BE2C (cell line): ENCODE data around the gene EMC8.
"Not testable (repeated sequence)": the region's sequence is repeated elsewhere in the genome, so short reads cannot be mapped to it uniquely, and the experiment has no call there.

Experiments
- DNase-seq: peaks from one replicate; pipeline ENCODE4 v3.0.0-alpha.2; 2020
- H3K27me3 ChIP-seq: fragments of 250-450 bp; sonication (Bioruptor Pico); 2 replicates; pipeline ENCODE4 v1.5.1; 2020; ENCODE audit warnings: mild to moderate bottlenecking
- H3K36me3 ChIP-seq: fragments of 250-450 bp; sonication (Bioruptor Pico); 2 replicates; pipeline ENCODE4 v1.5.1; 2020; ENCODE audit warnings: mild to moderate bottlenecking
- H3K4me1 ChIP-seq: fragments of 250-450 bp; sonication (Bioruptor Pico); 2 replicates; pipeline ENCODE4 v1.5.1; 2020
- H3K4me3 ChIP-seq: 2 replicates; pipeline ENCODE4 v1.5.1; 2011; ENCODE audit warnings: low read depth, low read length
- H3K9me3 ChIP-seq: fragments of 250-450 bp; sonication (Bioruptor Pico); 2 replicates; pipeline ENCODE4 v1.5.1; 2020
- TF ChIP-seq, protein P1 (sequence below): IDR thresholded peaks from 2 replicates; pipeline ENCODE4 v1.5.1; 2012; ENCODE audit warnings: mild to moderate bottlenecking, low read depth, low read length

Gene EMC8

DNA sequence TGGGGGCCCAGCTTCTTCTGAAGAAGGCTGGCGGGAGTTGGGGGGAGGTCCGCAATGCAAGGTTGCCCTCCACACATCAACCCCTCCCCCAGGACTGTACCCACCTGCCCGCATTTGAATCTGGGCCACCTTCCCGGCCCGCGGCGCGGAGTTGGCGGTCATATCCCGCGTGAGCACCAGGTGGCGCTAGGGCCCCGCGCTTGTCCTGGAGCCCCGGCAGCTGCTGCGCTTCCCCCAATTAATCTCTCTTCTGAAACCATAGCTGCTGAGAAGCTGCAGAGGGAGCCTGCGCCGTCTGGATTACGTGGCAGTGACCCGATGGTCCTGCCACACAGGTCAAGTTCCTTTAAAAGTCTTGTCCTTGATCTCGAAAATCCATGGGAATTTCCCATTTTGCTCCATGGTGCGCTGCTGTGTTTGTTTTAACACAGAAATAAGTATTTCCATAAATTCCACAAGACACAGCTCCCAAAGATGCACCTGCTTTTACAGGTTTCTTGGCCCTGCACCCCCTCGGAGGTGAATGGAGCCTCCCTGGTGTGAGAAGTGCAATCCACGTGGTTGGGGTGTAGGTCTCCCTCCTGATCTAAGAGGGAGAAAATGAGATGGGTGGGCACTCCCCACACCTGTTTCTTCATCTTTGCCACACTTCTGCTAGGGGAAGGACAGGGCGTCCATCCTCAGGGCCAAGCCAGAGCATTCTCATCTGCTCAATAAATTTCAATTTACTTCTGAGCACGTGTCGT lies 22.2 kb upstream of the EMC8 start:
- Histone ChIP-seq H3K36me3 (no peaks in the 10 kb centered on the region), H3K9me3 (no peaks in the 10 kb centered on the region), H3K4me1 (peaks cover 3% of the 10 kb centered on the region; the same call in 1 of the 2 replicates), H3K4me3 (no peak overlapping the region), H3K27me3 (peaks cover 38% of the 10 kb centered on the region)
- DNase-seq = peak; percentile 78
- TF ChIP-seq, protein P1, sequence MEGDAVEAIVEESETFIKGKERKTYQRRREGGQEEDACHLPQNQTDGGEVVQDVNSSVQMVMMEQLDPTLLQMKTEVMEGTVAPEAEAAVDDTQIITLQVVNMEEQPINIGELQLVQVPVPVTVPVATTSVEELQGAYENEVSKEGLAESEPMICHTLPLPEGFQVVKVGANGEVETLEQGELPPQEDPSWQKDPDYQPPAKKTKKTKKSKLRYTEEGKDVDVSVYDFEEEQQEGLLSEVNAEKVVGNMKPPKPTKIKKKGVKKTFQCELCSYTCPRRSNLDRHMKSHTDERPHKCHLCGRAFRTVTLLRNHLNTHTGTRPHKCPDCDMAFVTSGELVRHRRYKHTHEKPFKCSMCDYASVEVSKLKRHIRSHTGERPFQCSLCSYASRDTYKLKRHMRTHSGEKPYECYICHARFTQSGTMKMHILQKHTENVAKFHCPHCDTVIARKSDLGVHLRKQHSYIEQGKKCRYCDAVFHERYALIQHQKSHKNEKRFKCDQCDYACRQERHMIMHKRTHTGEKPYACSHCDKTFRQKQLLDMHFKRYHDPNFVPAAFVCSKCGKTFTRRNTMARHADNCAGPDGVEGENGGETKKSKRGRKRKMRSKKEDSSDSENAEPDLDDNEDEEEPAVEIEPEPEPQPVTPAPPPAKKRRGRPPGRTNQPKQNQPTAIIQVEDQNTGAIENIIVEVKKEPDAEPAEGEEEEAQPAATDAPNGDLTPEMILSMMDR = peak; percentile 88

DNA sequence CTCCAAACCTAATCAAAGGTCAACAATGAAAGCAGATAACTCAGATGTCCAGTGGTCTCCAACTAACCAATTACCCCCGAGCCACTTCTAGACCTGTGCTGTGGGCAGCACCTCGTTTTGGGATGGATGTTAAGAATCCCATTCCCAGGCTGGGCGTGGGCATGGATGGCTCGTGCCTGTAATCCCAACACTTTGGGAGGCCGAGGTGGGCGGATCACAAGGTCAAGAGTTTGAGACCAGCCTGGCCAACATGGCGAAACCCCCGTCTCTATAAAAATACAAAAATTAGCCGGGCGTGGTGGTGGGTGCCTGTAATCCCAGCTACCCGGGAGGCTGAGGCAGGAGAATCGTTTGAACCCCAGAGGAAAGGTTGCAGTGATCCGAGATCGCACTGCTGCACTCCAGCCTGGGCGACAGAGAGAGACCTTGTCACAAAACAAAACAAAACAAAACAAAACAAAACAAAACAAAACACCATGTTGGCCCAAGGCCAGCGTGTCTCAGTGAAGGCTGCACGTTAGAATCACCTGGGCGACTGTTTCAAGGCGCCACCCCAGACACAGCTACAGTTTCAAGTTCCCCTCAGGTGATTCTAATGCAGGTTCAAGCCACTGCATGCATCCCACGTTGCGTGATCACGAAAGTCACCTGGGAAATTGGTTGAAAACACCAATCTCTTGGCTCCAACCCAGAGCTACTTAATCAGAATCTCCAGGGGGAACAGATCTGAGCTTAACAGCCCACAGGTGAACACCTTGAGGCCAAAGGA lies 21.4 kb upstream of the EMC8 start:
- TF ChIP-seq, protein P1 = no peak
- no peak for DNase-seq
- Histone ChIP-seq H3K4me3 (no peak overlapping the region), H3K27me3 (peaks cover 31% of the 10 kb centered on the region), H3K4me1 (peaks cover 3% of the 10 kb centered on the region; the same call in 1 of the 2 replicates), H3K9me3 (no peaks in the 10 kb centered on the region), H3K36me3 (no peaks in the 10 kb centered on the region)

DNA sequence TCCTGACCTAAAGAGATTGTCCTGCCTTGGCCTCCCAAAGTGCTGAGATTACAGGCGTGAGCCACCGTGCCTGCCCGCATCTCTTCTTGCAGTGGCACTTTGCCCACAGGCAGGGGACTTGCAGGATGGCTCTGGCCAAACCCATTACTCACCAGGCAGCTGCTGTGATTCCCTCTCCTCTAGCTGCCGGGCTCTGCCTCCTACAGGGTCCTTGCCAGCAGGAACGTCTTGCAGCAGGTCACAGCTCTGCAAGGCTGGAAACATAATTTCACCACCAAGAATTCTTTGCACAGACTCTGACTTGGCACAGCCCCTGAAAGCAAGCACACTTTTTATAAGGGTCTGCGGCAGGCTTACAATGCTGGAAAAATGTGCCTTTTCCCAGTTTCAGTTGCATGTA lies 20.4 kb upstream of the EMC8 start:
- peaks cover 27% of the 10 kb centered on the region for H3K27me3 ChIP-seq
- TF ChIP-seq, protein P1 = no peak

DNA sequence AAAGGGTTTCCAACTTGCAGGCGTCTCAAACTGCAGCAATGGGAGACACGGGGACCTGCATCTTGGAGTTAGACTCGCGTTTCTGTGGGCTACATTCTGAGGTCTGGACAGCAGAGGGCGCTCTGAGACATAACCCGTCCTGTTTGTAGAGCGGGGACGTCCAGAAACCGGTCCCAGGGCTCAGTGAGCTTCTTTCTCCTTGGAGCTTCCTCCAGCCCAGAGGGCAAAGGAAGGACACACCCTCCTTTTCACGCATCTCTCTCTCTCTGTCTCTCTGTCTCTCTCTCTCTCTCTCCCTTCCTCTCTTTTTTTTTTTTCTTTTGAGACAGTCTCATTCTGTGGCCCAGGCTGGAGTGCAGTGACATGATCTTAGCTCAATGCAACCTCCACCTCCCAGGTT lies 19.9 kb upstream of the EMC8 start:
- TF ChIP-seq, protein P1 = peak; percentile 87
- Histone ChIP-seq H3K4me1 (peaks cover 3% of the 10 kb centered on the region; the same call in 1 of the 2 replicates), H3K9me3 (no peaks in the 10 kb centered on the region), H3K36me3 (no peaks in the 10 kb centered on the region), H3K4me3 (no peak overlapping the region), H3K27me3 (peaks cover 30% of the 10 kb centered on the region)
- peak; percentile 86 for DNase-seq

More for the DNA sequence above, 20.4 kb upstream of the EMC8 start:
- no peak for DNase-seq
- peaks cover 3% of the 10 kb centered on the region; the same call in 1 of the 2 replicates for H3K4me1 ChIP-seq
- no peak overlapping the region for H3K4me3 ChIP-seq
- no peaks in the 10 kb centered on the region for H3K36me3 ChIP-seq
- no peaks in the 10 kb centered on the region for H3K9me3 ChIP-seq

DNA sequence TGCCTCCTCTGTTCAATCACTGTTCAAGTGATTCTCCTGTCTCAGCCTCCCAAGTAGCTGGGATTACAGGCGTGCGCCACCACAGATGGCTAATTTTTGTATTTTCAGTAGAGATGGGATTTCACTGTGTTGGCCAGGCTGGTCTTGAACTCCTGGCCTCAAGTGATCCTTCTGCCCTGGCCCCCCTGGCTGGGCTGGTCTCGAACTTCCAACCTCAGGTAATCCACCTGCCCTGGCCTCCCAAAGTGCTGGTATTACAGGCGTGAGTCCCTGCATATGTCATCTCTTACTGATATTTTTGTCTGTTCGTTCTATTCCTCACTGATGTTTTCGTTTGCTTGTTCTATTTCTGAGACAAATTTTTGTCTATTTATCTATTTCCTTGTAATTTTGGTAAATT lies 17.9 kb upstream of the EMC8 start:
- H3K9me3 ChIP-seq, H3K4me1 ChIP-seq, H3K4me3 ChIP-seq, DNase-seq, H3K36me3 ChIP-seq: not testable (repeated sequence)
- H3K27me3 ChIP-seq = peaks cover 51% of the 10 kb centered on the region

DNA sequence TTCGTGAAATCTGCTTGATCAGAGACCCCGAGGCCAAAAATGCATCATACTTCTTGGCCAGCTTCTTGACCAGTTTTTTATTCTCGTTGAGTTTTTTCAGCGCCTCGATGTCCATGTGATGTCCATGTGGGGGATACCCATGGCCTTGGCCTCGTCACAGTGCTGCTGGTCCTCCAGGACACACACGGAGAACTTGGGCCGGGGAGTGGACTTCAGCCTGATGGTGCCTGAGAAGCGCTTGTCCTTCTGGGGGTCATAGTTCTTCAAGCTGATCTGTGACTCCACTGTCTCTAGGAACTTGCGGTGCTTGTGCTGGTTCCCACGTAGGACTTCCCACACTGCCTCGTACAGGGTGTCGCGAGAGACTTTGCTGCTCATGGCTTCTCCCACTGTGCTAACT lies 16.8 kb upstream of the EMC8 start:
- Histone ChIP-seq H3K36me3 (no peaks in the 10 kb centered on the region), H3K9me3 (no peaks in the 10 kb centered on the region), H3K4me1 (no peaks in the 10 kb centered on the region), H3K4me3 (no peak overlapping the region), H3K27me3 (peaks cover 61% of the 10 kb centered on the region)
- no peak for DNase-seq
- TF ChIP-seq, protein P1 = no peak
